Ishikawa (cell line): ENCODE measurements around the gene ARRB1.

Experiments
- CEBPB ChIP-seq: IDR thresholded peaks from 2 replicates; pipeline ENCODE4 v1.6.1; 2012
- CREB1 ChIP-seq: IDR thresholded peaks from 2 replicates; pipeline ENCODE4 v1.6.1; 2012; ENCODE audit warnings: low read depth
- EGR1 ChIP-seq: IDR thresholded peaks from 2 replicates; pipeline ENCODE4 v1.6.1; 2012
- EP300 ChIP-seq: IDR thresholded peaks from 2 replicates; pipeline ENCODE4 v1.6.1; 2012; ENCODE audit warnings: borderline replicate concordance
- FOXM1 ChIP-seq: IDR thresholded peaks from 2 replicates; pipeline ENCODE4 v1.6.1; 2012; ENCODE audit warnings: low read depth, borderline replicate concordance
- NFIC ChIP-seq: IDR thresholded peaks from 2 replicates; pipeline ENCODE4 v1.6.1; 2012
- RAD21 ChIP-seq: IDR thresholded peaks from 2 replicates; pipeline ENCODE4 v1.6.1; 2012; ENCODE audit warnings: low read depth
- TAF1 ChIP-seq: IDR thresholded peaks from 2 replicates; pipeline ENCODE4 v1.6.1; 2012; ENCODE audit warnings: low read depth, mild to moderate bottlenecking
- TCF12 ChIP-seq: IDR thresholded peaks from 2 replicates; pipeline ENCODE4 v1.6.1; 2012; ENCODE audit warnings: low read depth
- TEAD4 ChIP-seq: IDR thresholded peaks from 2 replicates; pipeline ENCODE4 v1.6.1; 2012
- YY1 ChIP-seq: IDR thresholded peaks from 2 replicates; pipeline ENCODE4 v1.6.1; 2012; ENCODE audit warnings: low read depth
- ZBTB7A ChIP-seq: IDR thresholded peaks from 2 replicates; pipeline ENCODE4 v1.6.1; 2012; ENCODE audit warnings: low read depth
- TF ChIP-seq, protein P1 (sequence below): IDR thresholded peaks from 2 replicates; pipeline ENCODE4 v1.6.1; 2012
- TF ChIP-seq, protein P2 (sequence below): IDR thresholded peaks from 2 replicates; pipeline ENCODE4 v1.6.1; 2012; ENCODE audit warnings: low read depth, mild to moderate bottlenecking
- TF ChIP-seq, protein P3 (sequence below): IDR thresholded peaks from 2 replicates; pipeline ENCODE4 v1.6.1; 2012

Gene ARRB1

DNA sequence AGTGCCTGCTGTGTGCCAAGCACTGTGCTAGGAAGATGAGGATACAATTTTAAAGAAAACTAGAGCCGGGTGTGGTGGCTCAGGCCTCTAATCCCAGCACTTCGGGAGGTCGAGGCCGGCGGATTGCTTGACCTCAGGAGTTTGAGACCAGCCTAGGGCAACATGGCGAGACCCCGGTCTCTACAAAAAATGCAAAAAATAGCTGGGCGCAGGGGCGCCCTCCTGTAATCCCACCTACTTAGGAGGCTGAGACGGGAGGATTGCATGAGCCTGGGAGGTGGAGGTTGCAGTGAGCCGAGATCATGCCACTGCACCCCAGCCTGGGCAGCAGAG, 102.6 kb downstream of the ARRB1 start:
- TF ChIP-seq, protein P1, sequence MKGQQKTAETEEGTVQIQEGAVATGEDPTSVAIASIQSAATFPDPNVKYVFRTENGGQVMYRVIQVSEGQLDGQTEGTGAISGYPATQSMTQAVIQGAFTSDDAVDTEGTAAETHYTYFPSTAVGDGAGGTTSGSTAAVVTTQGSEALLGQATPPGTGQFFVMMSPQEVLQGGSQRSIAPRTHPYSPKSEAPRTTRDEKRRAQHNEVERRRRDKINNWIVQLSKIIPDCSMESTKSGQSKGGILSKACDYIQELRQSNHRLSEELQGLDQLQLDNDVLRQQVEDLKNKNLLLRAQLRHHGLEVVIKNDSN, result no peak
- TF ChIP-seq, protein P2, sequence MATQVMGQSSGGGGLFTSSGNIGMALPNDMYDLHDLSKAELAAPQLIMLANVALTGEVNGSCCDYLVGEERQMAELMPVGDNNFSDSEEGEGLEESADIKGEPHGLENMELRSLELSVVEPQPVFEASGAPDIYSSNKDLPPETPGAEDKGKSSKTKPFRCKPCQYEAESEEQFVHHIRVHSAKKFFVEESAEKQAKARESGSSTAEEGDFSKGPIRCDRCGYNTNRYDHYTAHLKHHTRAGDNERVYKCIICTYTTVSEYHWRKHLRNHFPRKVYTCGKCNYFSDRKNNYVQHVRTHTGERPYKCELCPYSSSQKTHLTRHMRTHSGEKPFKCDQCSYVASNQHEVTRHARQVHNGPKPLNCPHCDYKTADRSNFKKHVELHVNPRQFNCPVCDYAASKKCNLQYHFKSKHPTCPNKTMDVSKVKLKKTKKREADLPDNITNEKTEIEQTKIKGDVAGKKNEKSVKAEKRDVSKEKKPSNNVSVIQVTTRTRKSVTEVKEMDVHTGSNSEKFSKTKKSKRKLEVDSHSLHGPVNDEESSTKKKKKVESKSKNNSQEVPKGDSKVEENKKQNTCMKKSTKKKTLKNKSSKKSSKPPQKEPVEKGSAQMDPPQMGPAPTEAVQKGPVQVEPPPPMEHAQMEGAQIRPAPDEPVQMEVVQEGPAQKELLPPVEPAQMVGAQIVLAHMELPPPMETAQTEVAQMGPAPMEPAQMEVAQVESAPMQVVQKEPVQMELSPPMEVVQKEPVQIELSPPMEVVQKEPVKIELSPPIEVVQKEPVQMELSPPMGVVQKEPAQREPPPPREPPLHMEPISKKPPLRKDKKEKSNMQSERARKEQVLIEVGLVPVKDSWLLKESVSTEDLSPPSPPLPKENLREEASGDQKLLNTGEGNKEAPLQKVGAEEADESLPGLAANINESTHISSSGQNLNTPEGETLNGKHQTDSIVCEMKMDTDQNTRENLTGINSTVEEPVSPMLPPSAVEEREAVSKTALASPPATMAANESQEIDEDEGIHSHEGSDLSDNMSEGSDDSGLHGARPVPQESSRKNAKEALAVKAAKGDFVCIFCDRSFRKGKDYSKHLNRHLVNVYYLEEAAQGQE, result no peak
- TF ChIP-seq TEAD4, result no peak
- TF ChIP-seq CEBPB, result no peak
- no peak for TF ChIP-seq ZBTB7A
- TF ChIP-seq, protein P3, sequence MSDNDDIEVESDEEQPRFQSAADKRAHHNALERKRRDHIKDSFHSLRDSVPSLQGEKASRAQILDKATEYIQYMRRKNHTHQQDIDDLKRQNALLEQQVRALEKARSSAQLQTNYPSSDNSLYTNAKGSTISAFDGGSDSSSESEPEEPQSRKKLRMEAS, result no peak
- no peak for TF ChIP-seq NFIC
- no peak for TF ChIP-seq RAD21
- TF ChIP-seq TAF1, result no peak

DNA sequence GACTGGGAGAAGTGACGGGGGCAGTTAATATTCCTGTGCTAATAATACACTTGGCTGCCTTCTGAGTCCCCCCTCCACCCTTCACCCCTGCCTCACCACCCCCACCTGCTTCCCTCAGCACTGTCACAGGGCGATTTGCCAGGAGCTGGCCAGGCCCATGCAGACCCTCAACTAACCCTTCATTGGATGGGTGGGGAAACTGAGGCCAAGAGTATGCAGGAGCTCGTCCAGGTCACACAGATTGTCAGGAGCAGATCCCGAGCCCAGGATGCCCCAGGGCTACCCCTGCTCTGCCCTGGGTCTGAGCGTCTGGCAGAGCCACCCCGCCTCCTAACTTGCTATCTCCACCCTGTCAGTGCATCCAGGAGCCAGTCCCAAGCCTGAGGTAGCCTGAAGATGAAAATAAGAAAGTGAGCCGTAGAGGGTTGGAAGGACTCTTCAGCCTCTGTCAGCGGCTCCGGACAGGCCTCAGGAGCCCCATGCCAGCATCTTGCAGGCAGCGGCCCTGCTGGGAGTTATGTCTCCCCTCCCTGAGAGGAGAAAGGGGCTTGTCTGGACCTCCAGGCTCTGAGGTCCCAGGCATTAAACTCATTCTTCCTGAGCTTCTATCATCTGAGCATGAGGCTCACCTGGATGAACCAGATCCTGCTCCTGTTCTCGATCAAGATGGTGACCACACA, 104.7 kb downstream of the ARRB1 start:
- TF ChIP-seq EP300 (no peak), CREB1 (no peak), ZBTB7A (no peak), NFIC (no peak), EGR1 (no peak), FOXM1 (no peak), YY1 (no peak), TCF12 (no peak), TEAD4 (no peak), RAD21 (no peak), CEBPB (no peak), TAF1 (no peak)
- TF ChIP-seq, protein P3, result no peak
- TF ChIP-seq, protein P1, result no peak
- TF ChIP-seq, protein P2, result no peak

DNA sequence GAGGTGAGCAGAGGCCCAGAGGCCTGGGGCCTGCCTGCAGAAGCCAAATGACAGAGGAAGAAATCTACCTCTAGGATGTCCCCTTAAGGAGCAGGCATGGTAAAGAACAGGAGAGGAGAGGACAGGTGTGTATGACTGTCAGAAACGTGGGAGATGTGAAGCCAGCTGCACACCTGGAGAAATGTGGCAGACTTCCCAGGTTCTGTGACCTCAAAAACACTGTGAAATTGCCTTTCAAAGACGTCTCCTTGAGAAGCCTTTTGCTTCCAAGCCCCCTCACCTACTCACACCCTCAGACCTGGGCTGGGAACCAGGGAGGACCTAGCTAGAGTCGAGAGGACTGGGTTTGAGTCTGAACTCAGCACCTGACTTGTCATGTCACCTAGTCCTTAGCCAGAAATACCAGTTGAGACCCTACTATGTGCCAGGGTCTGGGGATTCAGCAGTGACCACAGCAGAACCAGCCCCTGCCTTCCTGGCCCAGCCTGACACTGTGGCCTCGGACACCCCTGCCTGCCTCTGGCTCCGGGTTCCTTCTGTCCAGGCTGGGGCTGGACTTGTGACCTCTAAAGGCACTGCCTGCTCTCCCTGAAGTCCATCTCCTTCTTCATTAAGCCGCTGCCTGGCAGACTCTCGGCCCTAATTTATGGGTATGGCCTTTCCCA, 105.3 kb downstream of the ARRB1 start:
- TF ChIP-seq RAD21, result no peak
- TF ChIP-seq, protein P3, result no peak
- TF ChIP-seq FOXM1, result no peak
- TF ChIP-seq, protein P2, result no peak
- TF ChIP-seq, protein P1, result no peak
- no peak for TF ChIP-seq CREB1
- TF ChIP-seq TEAD4, result no peak
- TF ChIP-seq EGR1, result no peak
- TF ChIP-seq TAF1, result no peak
- no peak for TF ChIP-seq ZBTB7A
- TF ChIP-seq TCF12, result no peak
- TF ChIP-seq YY1, result no peak
- TF ChIP-seq NFIC, result no peak
- no peak for TF ChIP-seq CEBPB
- no peak for TF ChIP-seq EP300
